GM19193 (cell line): Measurements from ENCODE around the gene RGS5.

ENCODE experiments used
- POLR2A ChIP-seq: IDR thresholded peaks from 4 replicates; pipeline ENCODE4 v1.6.1; 2011; ENCODE audit not compliant: insufficient read depth, insufficient read length; ENCODE audit errors: extremely low read depth

The RGS5 gene

DNA sequence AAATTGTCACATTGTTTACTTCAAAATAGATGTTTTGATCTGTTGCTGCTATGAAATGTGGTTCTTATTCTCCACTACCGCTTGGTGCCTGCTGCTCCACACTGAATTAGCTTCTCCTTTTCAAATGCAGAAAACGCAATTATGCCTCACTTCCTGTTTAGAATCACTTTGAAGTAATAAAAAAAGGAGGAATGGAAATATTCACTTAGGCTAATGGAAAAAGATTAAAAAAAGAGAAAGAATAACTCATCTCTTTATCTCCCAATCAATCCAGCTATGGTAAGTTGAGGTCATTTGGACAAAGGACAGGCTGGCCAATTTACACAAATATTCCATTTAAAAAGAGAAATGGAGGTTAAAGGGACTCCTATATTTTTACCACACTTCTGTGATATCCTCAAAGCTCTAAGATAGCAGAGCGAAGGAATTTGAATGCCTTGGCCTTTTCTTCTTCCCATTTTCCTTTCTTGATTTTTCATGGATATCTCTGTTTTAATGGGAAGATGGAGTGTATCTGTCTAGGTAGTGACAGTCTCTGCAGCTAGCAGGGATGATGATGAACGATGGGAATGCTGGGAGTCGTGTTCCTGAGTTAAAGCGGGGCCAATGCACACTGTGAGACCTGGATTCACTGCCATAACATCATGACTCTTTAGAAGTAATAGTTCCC is 35.7 kb downstream of the RGS5 start:
- TF ChIP-seq POLR2A: no peak

- no peak for TF ChIP-seq POLR2A
Observed at GRCh38 chr1:163165119-163165518, 37.6 kb downstream of the RGS5 start.

- TF ChIP-seq POLR2A: no peak
Observed at GRCh38 chr1:163163881-163164582, 38.7 kb downstream of the RGS5 start.

- no peak for TF ChIP-seq POLR2A
Observed at GRCh38 chr1:163163163-163163562, 39.6 kb downstream of the RGS5 start.

- no peak for TF ChIP-seq POLR2A
Observed at GRCh38 chr1:163162381-163162914, 40.3 kb downstream of the RGS5 start.

DNA sequence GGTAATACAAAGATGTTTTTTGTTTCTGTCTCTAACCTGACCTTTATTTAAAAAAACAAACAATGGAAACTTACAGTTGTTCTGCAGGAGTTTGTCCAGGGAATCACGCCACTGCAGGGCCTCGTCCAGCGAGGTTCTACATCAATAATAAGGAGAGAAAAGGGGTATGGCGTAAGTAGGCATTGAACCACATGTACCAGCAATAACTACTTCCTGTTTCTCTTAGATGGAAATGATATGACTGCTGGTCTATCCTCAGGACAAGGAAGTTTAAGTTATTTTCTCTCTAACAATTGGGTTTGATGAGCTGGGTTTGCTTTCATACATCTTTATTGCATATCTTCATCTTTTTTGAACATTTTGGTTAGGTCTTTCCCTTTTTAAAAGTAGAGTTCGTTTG is 40.9 kb downstream of the RGS5 start:
- TF ChIP-seq POLR2A: no peak

GRCh38 chr1:163161337-163161736 is 41.4 kb downstream of the RGS5 start:
- no peak for TF ChIP-seq POLR2A

DNA sequence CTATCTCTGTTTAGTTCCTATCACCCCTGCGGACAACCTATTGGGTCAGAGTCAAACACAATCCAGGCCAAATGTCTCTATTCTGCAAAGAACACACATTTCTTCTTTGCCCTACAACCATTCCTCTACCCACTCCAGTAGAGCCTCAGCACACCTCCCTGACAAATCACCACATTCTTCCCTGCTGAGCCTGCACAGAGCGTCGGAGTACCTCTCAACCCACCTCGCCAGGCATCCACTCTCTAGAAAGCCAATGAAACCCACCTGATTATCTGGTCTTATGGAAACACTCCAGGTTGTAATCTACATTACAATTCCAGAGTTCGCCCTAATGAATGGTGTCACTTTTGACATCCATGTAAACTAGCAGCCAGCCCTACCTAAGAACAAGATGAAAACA is 47.1 kb downstream of the RGS5 start:
- no peak for TF ChIP-seq POLR2A

- TF ChIP-seq POLR2A: no peak
Observed at GRCh38 chr1:163148911-163149310, 53.8 kb downstream of the RGS5 start.

- no peak for TF ChIP-seq POLR2A
Observed at GRCh38 chr1:163147019-163147418, 55.7 kb downstream of the RGS5 start.

DNA sequence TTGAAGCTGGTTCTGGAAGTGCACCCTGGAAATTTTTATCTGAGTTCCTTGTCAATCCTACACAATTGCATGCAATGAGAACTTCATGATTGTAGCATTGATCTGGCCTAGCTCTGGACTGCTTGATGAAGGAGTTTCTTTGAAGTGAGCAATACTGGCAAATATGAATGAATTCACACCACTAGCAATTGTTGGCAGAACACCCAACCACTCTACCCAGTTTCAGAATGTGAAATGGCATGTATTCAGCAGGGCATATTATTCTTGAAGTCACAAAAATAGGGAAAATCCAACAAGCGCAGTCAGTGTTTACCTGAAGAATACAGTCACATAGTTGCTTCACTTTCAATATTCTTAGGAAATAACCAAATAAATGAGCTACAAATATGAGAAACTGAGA is 57.3 kb downstream of the RGS5 start:
- no peak for TF ChIP-seq POLR2A

DNA sequence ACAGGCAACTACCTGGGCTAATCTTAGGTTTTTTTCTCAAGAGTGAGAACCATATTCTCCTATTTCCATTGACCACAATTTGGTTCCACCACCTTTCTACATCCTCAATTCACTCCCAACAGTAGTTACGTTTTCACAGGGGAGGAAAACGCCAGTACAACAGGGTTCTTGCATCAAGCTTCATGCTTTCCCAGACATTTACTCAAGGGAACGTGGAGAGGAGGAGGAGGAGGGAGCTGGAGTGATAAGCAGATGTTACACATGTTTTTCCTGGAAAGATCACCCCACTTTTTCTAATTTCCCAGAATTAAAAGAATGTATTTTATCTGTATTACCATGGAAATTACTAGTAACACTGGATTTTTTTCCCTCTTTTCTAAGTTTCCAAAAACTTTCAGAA is 58.3 kb downstream of the RGS5 start:
- TF ChIP-seq POLR2A: no peak

DNA sequence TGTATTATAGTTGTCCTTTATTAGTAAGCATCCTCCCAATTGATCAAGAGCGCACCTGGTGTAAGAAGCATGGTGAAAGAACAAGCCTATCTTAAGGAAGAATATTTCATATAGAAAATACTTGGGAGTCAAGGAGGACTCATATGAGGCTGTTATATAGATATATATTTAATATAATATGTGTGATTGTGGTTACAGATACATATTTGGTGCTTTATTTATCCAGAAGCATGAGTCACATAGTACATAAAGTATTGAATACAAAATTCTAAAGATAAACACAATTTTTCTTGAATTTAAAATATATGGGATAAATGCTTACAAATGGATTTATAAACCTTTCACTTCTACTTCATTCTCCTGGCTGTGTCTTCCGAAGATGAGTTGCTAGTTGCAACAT is 60.6 kb downstream of the RGS5 start:
- TF ChIP-seq POLR2A: no peak

- TF ChIP-seq POLR2A: no peak
Observed at GRCh38 chr1:163141556-163141955, 61.2 kb downstream of the RGS5 start.

DNA sequence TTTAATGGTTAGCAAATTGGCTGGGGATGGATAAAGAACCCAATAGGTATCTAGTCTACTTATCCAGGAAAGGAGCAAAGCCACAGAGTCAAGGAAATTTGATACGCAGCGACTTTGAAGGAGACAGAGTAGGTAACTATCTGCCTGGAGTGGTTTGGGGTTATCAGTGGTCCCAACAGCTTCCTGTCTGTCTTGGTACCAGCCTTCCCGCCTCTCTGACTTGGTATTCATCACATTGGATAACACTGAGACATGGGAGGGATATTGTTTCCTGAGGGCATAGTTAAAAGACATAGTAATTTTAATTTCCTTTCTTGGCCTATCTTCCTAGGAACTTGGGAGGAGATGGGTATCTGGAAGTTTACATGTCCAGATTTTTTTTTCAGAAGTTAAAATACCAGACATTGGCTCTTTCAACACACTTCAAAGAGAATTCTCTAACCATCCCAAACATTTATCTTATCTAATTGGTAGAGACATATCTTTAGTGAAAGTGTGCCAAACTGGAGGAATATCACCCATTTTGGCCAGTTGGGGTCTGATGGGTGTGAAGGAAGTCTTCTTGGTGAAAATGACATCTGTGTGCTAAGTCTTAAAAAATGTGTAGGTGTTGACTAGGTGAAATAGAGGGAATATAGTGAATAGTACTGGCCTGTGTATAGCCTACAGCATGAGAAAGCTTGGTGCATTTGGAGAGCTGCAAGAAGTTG is 65.0 kb downstream of the RGS5 start:
- TF ChIP-seq POLR2A: no peak

- no peak for TF ChIP-seq POLR2A
Observed at GRCh38 chr1:163131981-163132380, 70.7 kb downstream of the RGS5 start.
